HG02981 (cell line): ENCODE data around the gene CNKSR3.

Experiments
- ATAC-seq: cut with Tn5 transposase; IDR thresholded peaks from one replicate; pipeline ENCODE4 v1.9.1; 2021; ENCODE audit warnings: mild to moderate bottlenecking, moderate library complexity; ENCODE audit not compliant: unreplicated experiment

CNKSR3 gene

GRCh38 chr6:154356690-154357089, 153.8 kb downstream of the CNKSR3 start, which contains the start of gene IPCEF1:
TSS of gene IPCEF1 (minus strand) at chr6:154356803. CDS start at chr6:154265947, 90,856 bp downstream.
- ATAC-seq = no peak

GRCh38 chr6:154356113-154356512, 154.4 kb downstream of the CNKSR3 start:
- no peak for ATAC-seq

- no peak for ATAC-seq
Observed at GRCh38 chr6:154354265-154354777, 156.2 kb downstream of the CNKSR3 start.

- no peak for ATAC-seq
Observed at GRCh38 chr6:154353626-154354025, 156.9 kb downstream of the CNKSR3 start.

GRCh38 chr6:154352898-154353585, 157.4 kb downstream of the CNKSR3 start:
- ATAC-seq = peak; percentile 57

- no peak for ATAC-seq
Observed at GRCh38 chr6:154350293-154350692, 160.2 kb downstream of the CNKSR3 start.

GRCh38 chr6:154347981-154348380, 162.5 kb downstream of the CNKSR3 start:
- no peak for ATAC-seq

GRCh38 chr6:154345811-154346210, 164.7 kb downstream of the CNKSR3 start:
- no peak for ATAC-seq

GRCh38 chr6:154343473-154344308, 166.8 kb downstream of the CNKSR3 start:
- ATAC-seq = peak; percentile 57

GRCh38 chr6:154341871-154342270, 168.6 kb downstream of the CNKSR3 start:
- ATAC-seq = no peak

- no peak for ATAC-seq
Observed at GRCh38 chr6:154341336-154341735, 169.1 kb downstream of the CNKSR3 start.
